Sigmoid colon (tissue), 3 donors: Measurements from ENCODE around the gene SLC8A2.
"Not testable (repeated sequence)": the region's sequence is repeated elsewhere in the genome, so short reads cannot be mapped to it uniquely, and the experiment has no call there.

Source experiments
- POLR2A ChIP-seq, 2 donors: fragments of 450-650 bp; IDR thresholded peaks; one replicate each; pipeline ENCODE4 v1.6.1; 2016; ENCODE audit warnings: antibody characterized with exemption in 2 of 2, mild to moderate bottlenecking in 2 of 2, moderate library complexity in 2 of 2
- TF ChIP-seq, protein P1 (sequence below), 4 experiments: fragments of 450-650 bp in 3 of 4; fragments of 200-600 bp in 1 of 4; IDR thresholded peaks; one replicate each; pipeline ENCODE4 v1.5.1; 2016 to 2019; ENCODE audit warnings: antibody characterized with exemption in 4 of 4, mild to moderate bottlenecking in 3 of 4, moderate library complexity in 2 of 4

DNA sequence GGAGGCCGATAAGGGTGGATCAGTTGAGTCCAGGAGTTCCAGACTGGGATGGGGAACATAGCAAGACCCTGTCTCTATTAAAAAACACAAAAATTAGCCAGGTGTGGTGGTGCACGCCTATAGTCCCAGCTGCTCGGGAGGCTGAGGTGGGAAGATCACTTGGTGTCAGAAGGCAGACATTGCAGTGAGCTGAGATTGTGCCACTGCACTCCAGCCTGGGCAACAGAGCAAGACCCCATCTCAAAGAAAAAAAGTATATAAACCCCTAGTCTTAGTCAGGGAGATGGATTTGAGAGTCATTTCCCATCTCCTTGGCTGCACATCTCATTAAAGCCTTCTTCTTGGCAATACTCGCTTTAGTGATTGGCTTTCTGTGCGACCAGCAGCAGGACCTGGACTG lies 87.8 kb downstream of the SLC8A2 start:
- not testable (repeated sequence) for TF ChIP-seq POLR2A (IDR thresholded peaks at IDR 0.05)
- TF ChIP-seq, protein P1, sequence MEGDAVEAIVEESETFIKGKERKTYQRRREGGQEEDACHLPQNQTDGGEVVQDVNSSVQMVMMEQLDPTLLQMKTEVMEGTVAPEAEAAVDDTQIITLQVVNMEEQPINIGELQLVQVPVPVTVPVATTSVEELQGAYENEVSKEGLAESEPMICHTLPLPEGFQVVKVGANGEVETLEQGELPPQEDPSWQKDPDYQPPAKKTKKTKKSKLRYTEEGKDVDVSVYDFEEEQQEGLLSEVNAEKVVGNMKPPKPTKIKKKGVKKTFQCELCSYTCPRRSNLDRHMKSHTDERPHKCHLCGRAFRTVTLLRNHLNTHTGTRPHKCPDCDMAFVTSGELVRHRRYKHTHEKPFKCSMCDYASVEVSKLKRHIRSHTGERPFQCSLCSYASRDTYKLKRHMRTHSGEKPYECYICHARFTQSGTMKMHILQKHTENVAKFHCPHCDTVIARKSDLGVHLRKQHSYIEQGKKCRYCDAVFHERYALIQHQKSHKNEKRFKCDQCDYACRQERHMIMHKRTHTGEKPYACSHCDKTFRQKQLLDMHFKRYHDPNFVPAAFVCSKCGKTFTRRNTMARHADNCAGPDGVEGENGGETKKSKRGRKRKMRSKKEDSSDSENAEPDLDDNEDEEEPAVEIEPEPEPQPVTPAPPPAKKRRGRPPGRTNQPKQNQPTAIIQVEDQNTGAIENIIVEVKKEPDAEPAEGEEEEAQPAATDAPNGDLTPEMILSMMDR (IDR thresholded peaks at IDR 0.05) = not testable (repeated sequence)
